8988T (cell line): Measurements from ENCODE around the gene COBL.

ENCODE experiments used
- DNase-seq: peaks from one replicate; pipeline ENCODE4 v3.0.0; 2011

Gene COBL

GRCh38 chr7:51304729-51305128 is 11.9 kb downstream of the COBL start:
- DNase-seq: no peak

GRCh38 chr7:51303142-51303525 is 13.5 kb downstream of the COBL start:
- DNase-seq: no peak

GRCh38 chr7:51301806-51302205 is 14.8 kb downstream of the COBL start:
- DNase-seq: no peak

DNA sequence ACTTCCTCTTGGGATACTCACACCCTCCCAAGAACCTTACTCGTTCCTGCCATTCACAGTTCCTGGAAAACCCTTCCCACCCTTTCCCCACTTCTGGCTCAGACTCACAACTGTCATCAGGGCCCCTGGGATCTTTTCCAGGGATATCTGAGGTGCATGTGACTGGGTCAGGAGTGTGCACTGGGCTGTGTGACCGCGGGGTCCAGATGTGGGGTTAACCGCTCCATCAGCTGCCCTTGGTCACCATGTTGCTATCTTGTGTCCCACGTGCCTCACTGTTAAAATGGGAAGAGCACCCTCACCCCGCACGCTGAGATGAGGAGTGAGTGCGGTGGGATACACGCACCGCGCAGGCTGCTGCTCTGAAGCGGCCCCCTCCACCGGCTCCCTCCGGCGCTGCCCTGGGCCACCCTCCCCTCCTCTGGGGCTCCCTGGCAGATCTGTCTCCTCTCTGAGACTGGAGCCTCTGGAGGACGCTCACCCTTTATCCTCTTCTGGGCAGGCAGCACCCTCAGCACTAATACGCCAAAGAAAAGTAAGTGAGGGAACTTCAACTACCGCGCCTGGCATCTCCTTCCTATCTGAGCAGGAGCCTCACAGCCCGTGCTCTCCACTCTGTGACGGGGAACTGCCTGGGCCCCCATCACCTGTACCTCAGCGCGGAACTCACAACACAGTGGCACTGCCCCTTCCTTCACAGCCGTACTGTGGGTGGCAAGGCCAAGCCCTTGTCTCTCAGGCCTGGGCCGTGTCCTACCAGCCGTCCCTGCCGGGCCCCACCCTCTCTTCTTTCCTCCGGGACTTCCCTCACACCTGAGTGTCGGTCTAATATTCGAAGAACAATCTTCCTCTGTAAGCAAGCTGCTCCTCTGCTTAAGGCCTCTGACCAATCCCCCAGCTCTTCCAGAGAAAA is 15.6 kb downstream of the COBL start:
- no peak for DNase-seq

GRCh38 chr7:51299391-51300133 is 17.0 kb downstream of the COBL start:
- DNase-seq: no peak

DNA sequence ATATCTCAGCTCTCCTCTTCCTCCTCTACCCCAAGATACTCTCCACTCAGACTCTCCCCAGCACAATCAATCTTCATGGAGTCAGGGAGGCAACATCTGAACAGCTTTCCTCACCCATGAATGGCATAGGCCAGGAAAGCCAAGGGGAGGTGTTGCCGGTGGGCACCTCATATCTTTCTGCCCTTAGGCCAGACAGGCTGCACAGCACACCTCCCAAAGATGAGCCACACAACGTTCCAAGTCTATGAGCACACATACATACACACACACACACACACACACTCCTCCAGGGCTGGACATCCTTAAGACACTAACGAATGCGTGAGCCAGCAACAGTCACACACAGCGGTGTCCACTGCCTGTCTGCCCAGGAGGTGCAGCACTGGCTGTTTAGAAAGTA is 17.7 kb downstream of the COBL start:
- no peak for DNase-seq

- no peak for DNase-seq
Measured at GRCh38 chr7:51297986-51298385, 18.6 kb downstream of the COBL start.

DNA sequence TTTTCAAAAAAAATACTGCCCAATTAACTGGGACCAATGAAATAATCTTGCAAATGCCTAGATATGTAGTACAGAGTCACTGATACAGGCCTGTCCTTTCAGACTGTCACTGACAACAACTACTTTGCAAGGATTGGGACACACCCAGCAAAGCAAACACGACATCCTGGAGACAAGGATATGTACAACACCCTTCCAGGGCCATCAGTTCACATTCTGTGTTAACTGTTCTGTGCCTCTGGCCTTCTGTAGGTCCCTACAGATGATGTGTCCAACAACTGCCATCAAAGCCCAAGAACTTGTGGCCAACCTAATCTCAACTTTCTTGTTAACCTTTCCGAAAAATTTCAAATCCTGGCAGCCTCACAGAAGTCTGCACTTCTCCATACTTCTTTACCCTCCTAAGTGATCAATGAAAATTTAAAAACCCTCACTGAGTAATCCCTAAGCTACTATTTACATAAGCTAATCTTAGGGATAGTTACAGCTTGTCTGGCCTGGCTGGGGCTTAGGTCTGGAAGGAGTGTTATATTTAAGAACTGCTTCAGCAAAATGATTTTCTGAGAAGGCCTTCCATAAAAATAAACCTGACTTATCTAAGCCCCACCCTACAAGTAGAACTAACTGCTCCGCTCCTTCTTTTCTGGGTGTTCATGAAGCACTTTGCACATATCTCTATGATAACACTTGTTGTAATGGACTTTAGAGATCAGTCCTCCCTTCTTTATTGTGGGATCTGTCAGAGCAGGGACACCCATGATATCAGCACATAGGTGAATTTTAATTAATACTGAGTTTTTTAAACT is 21.0 kb downstream of the COBL start:
- no peak for DNase-seq

DNA sequence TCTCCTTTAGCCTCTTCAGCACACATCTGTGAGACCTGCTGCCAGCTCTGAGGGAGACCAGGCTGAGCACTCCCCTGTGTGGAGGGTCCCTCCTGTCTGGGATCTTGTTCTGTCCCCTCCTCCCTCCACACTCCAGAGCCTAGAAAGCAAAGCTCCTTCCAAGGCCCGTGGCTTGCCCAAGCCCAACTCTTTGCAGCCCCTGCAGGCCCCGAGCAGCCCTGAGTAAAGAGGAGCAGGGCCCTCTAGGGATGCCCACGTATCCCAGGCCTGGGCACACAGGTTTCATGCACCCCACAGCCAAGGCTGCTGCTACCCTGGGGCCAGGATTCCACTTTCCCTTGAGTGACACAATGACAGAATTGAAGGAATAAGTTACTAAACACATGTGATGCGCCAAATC is 24.0 kb downstream of the COBL start:
- DNase-seq: no peak

DNA sequence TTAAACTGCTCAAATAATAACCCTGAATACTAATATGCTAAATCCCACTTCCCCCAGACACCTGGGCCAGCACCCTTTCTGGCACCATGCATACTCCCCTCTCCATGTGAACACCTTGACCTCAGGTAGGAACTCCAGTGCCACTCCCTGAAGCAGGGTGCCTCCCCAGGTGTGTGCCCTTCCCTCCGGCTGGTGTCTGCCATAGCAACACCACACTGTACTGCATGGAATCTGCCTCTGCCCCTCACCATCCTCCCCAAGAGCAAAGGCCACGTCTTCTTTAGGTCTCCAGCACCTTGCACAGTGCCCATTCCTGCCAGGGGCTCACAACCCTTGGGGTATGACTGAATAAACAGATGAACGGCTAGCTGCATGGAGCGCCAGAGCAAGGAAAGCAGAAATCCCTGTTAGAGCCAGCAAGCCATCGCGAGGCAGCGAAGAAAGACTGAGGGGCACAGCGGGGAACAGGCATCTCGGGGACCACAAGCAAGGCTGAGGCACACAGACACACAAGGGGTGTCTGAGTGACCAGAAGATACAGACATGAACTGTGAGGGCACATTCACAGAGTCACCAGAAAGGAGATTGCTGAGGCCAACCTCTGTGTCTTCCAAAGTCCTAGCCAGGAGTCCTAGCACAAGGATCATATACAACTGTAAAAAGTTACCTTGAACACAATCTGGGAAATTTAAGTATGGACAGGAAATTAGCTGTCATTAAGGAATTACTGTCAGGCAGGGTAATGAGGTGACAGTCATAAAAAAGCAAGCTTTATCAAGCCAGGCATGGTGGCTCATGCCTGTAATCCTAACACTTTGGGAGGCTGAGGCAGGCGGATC is 25.7 kb downstream of the COBL start:
- no peak for DNase-seq

GRCh38 chr7:51290304-51290637 is 26.3 kb downstream of the COBL start:
- no peak for DNase-seq

DNA sequence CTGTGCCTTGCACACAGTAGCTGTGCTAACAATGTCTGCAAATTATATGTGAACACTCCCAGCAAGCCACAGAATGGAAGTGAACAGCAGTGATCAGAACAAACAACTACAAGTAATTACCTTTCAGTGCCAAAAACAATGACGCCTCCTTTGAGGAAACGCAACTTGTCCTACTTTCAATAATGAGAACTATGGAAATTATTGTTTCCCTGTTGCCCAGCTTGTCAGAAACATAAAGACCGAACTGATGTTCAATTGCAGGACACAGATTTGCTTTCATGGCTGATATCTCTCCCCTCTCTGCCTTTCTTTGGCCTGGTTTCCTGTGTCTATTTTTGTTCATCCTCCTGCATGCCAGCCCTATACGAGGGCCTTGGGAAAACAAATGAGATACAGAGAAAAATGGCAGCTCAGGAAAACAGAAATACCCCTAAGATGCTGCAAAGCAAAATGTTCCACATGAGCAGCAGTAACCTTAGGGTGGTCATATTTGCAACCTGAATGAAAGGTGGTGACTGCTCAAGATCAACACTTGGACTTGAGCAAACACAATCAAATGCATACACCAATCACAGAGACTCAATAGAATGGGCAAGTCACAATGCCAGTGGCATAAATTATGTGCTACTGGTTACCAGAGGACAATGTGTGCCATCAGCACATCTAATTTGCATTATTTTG is 26.8 kb downstream of the COBL start:
- DNase-seq: no peak

GRCh38 chr7:51288896-51289622 is 27.6 kb downstream of the COBL start:
- DNase-seq: no peak

GRCh38 chr7:51286401-51286800 is 30.2 kb downstream of the COBL start:
- no peak for DNase-seq

DNA sequence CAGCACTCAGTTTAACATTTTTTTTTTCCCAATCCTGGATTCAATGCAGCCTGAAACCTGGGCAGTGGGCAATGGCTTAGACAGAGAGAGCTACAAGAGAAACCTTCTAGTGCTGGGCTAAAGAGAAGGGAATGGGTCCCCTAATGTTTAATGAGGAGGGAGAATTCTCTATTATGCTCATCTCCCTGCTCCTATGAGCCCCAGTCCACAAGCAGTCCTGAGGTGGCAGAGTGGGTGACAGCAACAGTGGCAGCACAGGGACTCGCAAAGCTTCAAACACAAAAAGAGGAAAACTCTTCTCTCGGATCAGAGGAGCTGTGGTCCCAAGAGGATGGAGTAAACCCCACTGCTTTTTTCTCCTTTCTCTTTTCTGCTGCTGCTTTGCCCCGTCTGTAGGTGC is 36.5 kb downstream of the COBL start:
- DNase-seq: no peak

DNA sequence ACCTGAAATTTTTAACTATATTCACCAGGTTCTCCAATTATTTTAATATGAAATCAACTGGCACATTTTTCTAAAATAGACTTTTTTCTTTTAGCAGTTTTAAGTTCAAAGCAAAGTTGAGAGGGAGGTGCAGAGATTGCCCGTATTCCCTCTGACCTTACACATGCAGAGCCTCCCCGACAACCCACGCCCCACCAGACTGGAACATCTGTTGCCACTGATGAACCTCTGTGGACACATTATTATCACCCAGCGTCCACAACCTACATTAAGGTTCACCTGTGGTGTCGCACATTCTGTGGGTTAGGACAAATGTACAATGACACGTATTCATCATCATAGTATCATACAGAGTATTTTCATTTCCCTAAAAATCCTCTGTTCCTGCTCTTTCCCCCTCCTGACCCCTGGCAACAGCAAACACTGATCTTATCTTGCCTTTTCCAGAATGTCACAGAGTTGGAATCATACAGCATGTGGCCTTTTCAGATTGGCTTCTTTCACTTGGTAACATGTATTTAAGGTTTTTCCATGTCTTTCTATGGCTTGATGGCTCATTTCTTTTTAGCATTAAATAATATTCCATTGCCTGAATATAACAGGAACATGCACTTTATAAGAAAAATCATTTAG is 37.1 kb downstream of the COBL start:
- no peak for DNase-seq

- DNase-seq: no peak
Measured at GRCh38 chr7:51278797-51279196, 37.8 kb downstream of the COBL start.

DNA sequence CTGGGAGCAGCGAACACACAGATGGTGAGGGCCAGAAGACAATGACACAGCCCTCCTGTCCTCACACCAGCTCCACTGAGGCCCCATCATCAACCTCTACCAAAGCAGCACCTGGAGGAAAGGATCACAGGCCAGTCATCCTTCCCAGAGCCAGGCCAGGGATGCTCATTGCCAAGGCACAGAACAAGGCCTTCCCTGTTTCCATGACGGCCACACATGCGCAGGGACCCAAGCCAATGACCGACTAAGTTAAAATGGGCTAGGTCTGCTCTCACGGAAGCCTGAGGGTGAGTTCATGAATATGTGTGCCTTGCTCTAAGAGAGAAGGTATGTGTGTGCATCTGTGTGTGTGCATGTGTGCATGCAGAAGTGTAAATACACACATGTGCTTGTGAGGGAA is 39.6 kb downstream of the COBL start:
- no peak for DNase-seq

- DNase-seq: no peak
Measured at GRCh38 chr7:51276091-51276605, 40.5 kb downstream of the COBL start.

- no peak for DNase-seq
Measured at GRCh38 chr7:51275532-51275931, 41.1 kb downstream of the COBL start.

DNA sequence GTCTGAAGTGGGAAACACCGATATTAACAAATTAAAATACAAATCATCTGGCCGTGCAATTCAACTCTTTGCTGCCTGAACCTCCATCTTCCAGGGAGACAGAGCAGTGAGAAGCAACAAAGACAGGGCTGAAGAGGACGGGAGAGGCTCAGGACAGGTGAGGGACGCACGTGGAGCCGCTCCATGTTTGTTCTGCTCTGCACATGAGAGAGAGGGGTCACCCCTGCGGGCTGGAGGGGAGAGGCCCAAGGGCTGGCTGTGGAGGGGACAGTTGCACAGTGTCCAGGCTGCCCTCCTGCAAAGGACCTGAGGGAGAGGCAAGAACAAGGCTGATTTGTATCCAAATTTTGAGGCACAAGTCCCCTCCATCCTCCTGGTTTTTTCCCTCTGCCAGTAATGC is 41.7 kb downstream of the COBL start:
- DNase-seq: no peak
